GM10248 (cell line): ENCODE results near the gene TP53INP2.

ENCODE experiments used
- CTCF ChIA-PET: fragments of 300-600 bp; sonication (Branson Sonifier 250); formaldehyde crosslinking; extraction: SDS; loops from one replicate; lab custom pipeline; 2021; ENCODE audit warnings: antibody characterized with exemption; lab: Yijun Ruan, JAX
- POLR2A ChIA-PET: fragments of 350-650 bp; sonication (Branson Sonifier 250); formaldehyde crosslinking; extraction: SDS; loops from one replicate; lab custom pipeline; 2020; ENCODE audit warnings: antibody characterized with exemption; lab: Yijun Ruan, JAX
- DNase-seq: peaks from one replicate; pipeline ENCODE4 v3.0.0; 2012; ENCODE audit errors: extremely low spot score
- CTCF ChIP-seq: IDR thresholded peaks from 2 replicates; pipeline ENCODE4 v1.5.1; 2012; ENCODE audit warnings: mild to moderate bottlenecking, low read depth; ENCODE audit errors: extremely low read depth, missing control alignments, control extremely low read depth

The TP53INP2 gene

GRCh38 chr20:34744340-34744739, 40.2 kb downstream of the TP53INP2 start:
- ChIA-PET POLR2A (no interaction called here), CTCF (no interaction called here)
- no peak for TF ChIP-seq CTCF
- no peak for DNase-seq

- POLR2A ChIA-PET = no interaction called here
- TF ChIP-seq CTCF = no peak
- CTCF ChIA-PET = interaction anchor here (0.8 to 1.4 kb wide), 3 partner anchors 12 to 25 kb away, joined by 3 to 4 read pairs (median 3); no protein-coding TSS in a partner anchor
- DNase-seq = no peak
Observed at GRCh38 chr20:34744847-34745246, 40.7 kb downstream of the TP53INP2 start.

- no peak for TF ChIP-seq CTCF
- ChIA-PET POLR2A (no interaction called here), CTCF (interaction anchor here (1.2 to 2.6 kb wide), 4 partner anchors 15 to 23 kb away, joined by 4 to 21 read pairs (median 6); no protein-coding TSS in a partner anchor)
- DNase-seq = no peak
Observed at GRCh38 chr20:34746674-34747073, 42.5 kb downstream of the TP53INP2 start.

GRCh38 chr20:34747479-34747878, 43.3 kb downstream of the TP53INP2 start:
- TF ChIP-seq CTCF = no peak
- ChIA-PET POLR2A (no interaction called here), CTCF (interaction anchor here (1.0 to 2.6 kb wide), 7 partner anchors 8 to 435 kb away, joined by 3 to 21 read pairs (median 5); no protein-coding TSS in a partner anchor)
- DNase-seq = peak; percentile 26

GRCh38 chr20:34748709-34749108, 44.6 kb downstream of the TP53INP2 start:
- CTCF ChIA-PET = interaction anchor here (0.9 to 2.6 kb wide), 6 partner anchors 9 to 436 kb away, joined by 3 to 21 read pairs (median 6); no protein-coding TSS in a partner anchor
- DNase-seq = no peak
- POLR2A ChIA-PET = no interaction called here
- TF ChIP-seq CTCF = no peak

GRCh38 chr20:34750484-34750883, 46.3 kb downstream of the TP53INP2 start:
- ChIA-PET POLR2A (no interaction called here), CTCF (interaction anchor here (1.6 to 11.6 kb wide), 2 partner anchors 9 to 17 kb away, joined by 4 to 111 read pairs; no protein-coding TSS in a partner anchor)
- no peak for TF ChIP-seq CTCF
- no peak for DNase-seq
